HG03045 (cell line): ENCODE results near the gene PTRH2.
"Not testable (repeated sequence)": the region's sequence is repeated elsewhere in the genome, so short reads cannot be mapped to it uniquely, and the experiment has no call there.

Source experiments
- ATAC-seq: cut with Tn5 transposase; IDR thresholded peaks from one replicate; pipeline ENCODE4 v1.9.1; 2021; ENCODE audit warnings: mild to moderate bottlenecking, moderate library complexity; ENCODE audit not compliant: unreplicated experiment

Gene PTRH2

GRCh38 chr17:59707149-59707970 lies at the start of gene PTRH2, which contains the start of gene VMP1:
Gene PTRH2 (minus strand): TSS chr17:59707430. CDS start chr17:59697978, 9,452 bp downstream.
Gene VMP1 (plus strand): TSS chr17:59707654. CDS start chr17:59731447, 23,793 bp downstream.
- peak; percentile 95 for ATAC-seq

- no peak for ATAC-seq
Measured at GRCh38 chr17:59756236-59756818, 49.1 kb upstream of the PTRH2 start.

GRCh38 chr17:59755069-59755468 lies 47.8 kb upstream of the PTRH2 start:
- not testable (repeated sequence) for ATAC-seq

GRCh38 chr17:59754552-59754951 lies 47.3 kb upstream of the PTRH2 start:
- ATAC-seq, result no peak

GRCh38 chr17:59753522-59754467 lies 46.6 kb upstream of the PTRH2 start:
- no peak for ATAC-seq

- ATAC-seq, result no peak
Measured at GRCh38 chr17:59752922-59753321, 45.7 kb upstream of the PTRH2 start.

- ATAC-seq, result no peak
Measured at GRCh38 chr17:59752446-59752845, 45.2 kb upstream of the PTRH2 start.

- ATAC-seq, result no peak
Measured at GRCh38 chr17:59751955-59752413, 44.8 kb upstream of the PTRH2 start.

- no peak for ATAC-seq
Measured at GRCh38 chr17:59748591-59748990, 41.4 kb upstream of the PTRH2 start.

- ATAC-seq, result no peak
Measured at GRCh38 chr17:59746849-59747445, 39.7 kb upstream of the PTRH2 start.

- ATAC-seq, result no peak
Measured at GRCh38 chr17:59745040-59745439, 37.8 kb upstream of the PTRH2 start.

- ATAC-seq, result no peak
Measured at GRCh38 chr17:59743842-59744241, 36.6 kb upstream of the PTRH2 start.

GRCh38 chr17:59737324-59737723 lies 30.1 kb upstream of the PTRH2 start:
- no peak for ATAC-seq

- no peak for ATAC-seq
Measured at GRCh38 chr17:59734226-59734625, 27.0 kb upstream of the PTRH2 start.

GRCh38 chr17:59733697-59734096 lies 26.5 kb upstream of the PTRH2 start:
- no peak for ATAC-seq

GRCh38 chr17:59730268-59730834 lies 23.1 kb upstream of the PTRH2 start:
- no peak for ATAC-seq

GRCh38 chr17:59727817-59728533 lies 20.7 kb upstream of the PTRH2 start:
- no peak for ATAC-seq

- no peak for ATAC-seq
Measured at GRCh38 chr17:59725691-59726090, 18.5 kb upstream of the PTRH2 start.

GRCh38 chr17:59723607-59724006 lies 16.4 kb upstream of the PTRH2 start:
- ATAC-seq, result no peak

GRCh38 chr17:59723041-59723440 lies 15.8 kb upstream of the PTRH2 start:
- ATAC-seq, result no peak
